Germinal center (tissue), 1 donor: ENCODE results near the gene ADAM10.
"Not testable (repeated sequence)": the region's sequence is repeated elsewhere in the genome, so short reads cannot be mapped to it uniquely, and the experiment has no call there.

Experiments used
- DNase-seq: peaks from one replicate; pipeline ENCODE4 v3.0.0; 2012; ENCODE audit warnings: mixed read lengths, low spot score

ADAM10 gene

GRCh38 chr15:58606577-58607080 is 142.9 kb downstream of the ADAM10 start:
- no peak for DNase-seq

GRCh38 chr15:58605931-58606530 is 143.5 kb downstream of the ADAM10 start:
- no peak for DNase-seq

DNA sequence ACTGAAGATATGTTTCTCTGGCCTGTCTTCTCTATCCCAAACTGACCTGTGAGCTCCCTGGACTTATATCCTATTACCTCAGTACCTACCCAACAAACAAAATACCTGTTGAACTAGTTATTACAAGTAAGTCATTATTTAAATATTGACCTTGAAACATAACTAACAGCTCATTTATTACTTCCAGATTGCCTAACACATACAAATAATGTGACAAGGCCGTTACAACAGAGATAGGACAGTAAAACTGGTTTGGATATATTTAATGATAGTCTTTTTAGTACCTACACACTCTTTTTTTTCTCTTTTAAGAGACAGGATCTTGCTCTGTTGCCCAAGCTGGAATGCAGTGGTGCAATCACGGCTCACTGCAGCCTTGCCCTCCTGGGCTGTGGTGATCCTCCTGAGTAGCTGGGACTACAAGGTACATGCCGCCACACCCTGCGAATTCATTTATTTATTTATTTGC is 145.0 kb downstream of the ADAM10 start:
- no peak for DNase-seq

DNA sequence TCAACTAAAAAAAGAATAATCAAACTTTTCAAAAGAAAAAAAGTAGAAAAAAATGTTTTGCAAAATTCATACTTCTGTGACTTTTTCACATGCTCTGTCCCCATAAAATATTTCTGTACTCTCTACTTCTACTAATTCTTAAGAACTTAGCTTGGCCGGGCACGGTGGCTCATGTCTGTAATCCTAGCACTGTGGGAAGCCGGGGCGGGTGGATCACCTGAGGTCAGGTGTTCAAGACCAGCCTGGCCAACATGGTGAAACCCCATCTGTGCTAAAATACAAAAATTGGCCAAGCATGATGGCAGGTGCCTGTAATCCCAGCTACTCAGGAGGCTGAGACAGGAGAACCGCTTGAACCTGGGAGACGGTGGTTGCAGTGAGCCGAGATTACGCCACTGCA is 145.6 kb downstream of the ADAM10 start:
- not testable (repeated sequence) for DNase-seq

DNA sequence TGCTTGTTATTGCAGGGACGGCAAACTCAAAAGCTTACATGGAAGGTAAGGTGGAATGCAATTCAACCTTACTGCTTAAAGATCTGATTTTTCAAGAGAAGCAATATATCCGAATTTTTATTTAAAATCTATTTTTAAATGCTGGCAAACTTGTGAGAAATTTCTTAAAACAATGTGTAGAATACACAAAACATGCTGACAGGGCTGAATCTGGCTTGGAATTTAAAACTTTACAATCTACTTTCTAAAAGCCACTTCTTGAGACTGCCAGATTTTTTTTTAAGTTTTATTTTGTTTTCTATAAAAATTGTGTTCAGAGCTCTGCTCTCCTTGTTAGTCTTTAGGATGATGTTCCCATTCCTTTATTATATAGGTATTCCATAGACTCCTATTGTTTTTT is 146.7 kb downstream of the ADAM10 start:
- no peak for DNase-seq

- no peak for DNase-seq
Observed at GRCh38 chr15:58598829-58599210, 150.7 kb downstream of the ADAM10 start.

DNA sequence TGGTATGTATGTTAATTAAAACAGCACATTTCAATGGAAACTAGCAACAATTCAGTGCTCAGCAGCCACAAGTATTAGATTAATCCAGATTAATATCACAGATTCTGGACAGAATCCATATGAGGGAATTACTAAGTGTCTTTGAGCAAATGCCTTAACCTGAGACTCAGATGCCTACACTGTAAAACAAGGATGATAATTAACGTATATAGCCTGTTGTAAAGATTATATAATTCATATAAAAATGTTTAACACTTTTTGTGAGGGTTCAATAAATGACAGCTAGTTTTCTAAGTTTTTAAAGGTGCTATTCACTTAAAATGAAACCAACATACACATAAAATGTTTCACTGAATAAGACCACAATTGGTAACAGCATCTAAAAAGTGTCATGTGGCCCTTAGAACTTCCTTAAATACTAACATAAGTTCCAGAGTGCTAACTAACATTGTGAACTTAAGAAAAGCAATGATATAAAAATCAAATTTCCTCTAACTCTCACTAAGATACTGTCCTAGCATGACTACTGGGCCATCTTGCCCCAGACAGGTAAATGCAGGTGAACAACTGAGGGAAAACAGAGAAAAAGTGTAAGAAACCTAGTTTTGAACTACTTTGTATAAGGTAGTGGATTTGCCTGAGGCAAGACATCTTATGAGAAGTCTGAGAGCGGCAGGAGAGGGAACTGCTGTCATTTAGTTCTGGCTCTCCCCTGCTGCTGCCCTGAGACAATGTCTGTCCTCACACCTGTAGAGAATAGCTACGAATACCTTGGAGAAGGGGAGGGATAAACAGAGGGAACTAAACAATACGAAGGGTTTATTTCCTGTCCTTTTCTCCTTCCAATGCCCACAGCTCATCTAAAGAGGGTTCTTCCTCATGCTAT is 151.3 kb downstream of the ADAM10 start:
- DNase-seq: no peak

- no peak for DNase-seq
Observed at GRCh38 chr15:58595516-58596263, 153.8 kb downstream of the ADAM10 start.

GRCh38 chr15:58594898-58595297 is 154.6 kb downstream of the ADAM10 start:
- DNase-seq: no peak

GRCh38 chr15:58593870-58594269 is 155.6 kb downstream of the ADAM10 start:
- DNase-seq: no peak

- DNase-seq: no peak
Observed at GRCh38 chr15:58590926-58591325, 158.6 kb downstream of the ADAM10 start.

- DNase-seq: no peak
Observed at GRCh38 chr15:58590236-58590635, 159.3 kb downstream of the ADAM10 start.

GRCh38 chr15:58589047-58589446 is 160.5 kb downstream of the ADAM10 start:
- DNase-seq: no peak

DNA sequence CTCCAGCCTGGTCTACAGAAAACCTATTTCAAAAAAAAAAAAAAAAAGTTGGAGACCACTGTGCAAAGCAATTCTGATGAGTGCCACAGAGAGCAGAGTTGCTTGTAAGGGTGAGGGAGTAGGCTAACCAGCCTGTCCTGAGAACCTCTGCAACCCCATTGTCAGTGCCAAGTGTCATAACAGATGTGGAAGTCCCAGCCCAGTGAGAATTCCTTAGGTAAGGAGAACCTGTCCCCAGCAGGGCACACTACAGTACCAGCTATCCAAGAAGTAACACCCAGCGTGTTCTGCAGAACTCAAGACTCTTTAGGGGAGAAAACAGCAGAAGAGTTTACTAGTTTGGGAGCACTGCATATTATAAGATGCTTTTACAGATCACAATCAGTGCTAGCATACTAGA is 161.4 kb downstream of the ADAM10 start:
- DNase-seq: no peak

- no peak for DNase-seq
Observed at GRCh38 chr15:58587486-58587885, 162.0 kb downstream of the ADAM10 start.

- DNase-seq: no peak
Observed at GRCh38 chr15:58585693-58586443, 163.6 kb downstream of the ADAM10 start.

GRCh38 chr15:58584789-58585461 is 164.6 kb downstream of the ADAM10 start:
- no peak for DNase-seq

DNA sequence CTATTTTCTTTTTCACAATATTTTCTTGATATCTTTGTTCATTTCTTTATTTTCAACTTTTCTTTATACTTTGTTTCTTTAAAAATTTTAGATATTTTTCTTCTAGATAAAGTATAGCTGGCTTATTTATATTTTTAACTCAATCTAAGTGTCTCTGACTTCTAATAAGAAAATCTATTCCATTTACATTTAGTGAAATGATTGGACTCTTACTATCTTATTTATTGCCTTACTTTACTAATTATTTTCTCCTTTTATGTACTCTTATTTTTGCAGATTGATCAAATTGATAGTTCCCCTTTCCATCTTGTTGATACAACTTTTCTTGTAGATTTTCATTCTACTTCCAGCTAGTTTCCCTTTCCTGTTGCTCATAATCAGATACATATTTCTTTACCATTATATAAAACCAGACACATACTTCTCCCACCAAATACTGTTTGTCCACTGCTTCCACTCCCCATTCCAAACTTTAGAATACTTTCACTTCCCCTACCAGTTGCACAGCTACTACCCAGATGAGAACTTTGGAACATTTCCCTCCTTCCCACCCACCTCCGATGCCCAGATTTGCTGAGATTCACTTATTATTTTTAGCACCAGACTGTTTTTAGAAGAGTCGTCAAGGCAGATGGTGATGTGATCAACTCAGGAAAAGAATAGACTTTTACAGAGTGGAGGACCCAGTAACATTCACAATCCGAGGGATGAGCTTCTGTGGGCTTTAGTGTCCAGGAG is 166.2 kb downstream of the ADAM10 start:
- DNase-seq: no peak

GRCh38 chr15:58582160-58582559 is 167.3 kb downstream of the ADAM10 start:
- DNase-seq: no peak

DNA sequence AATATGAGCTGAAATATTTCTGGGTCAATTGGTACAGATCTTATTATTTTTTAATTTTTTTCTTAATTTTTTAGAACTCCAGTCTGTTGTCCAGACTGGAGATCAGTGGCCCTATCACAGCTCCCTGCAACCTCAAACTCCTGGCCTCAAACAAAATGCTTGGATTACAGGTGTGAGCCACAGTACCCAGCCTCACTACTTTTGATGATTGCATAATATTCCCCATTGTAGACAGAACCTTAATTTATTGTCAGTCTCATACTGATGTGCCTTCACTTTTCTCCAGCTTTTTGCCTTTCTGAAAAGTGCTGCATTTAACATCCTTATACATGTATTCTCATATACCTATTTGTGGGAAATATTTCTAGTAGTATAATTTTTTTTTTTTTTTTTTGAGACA is 172.8 kb downstream of the ADAM10 start:
- no peak for DNase-seq
